Upper lobe of right lung (tissue), 1 donor: ENCODE results near the gene DCUN1D3. TPM values are rescaled to one million over a fixed set of nuclear protein-coding genes. Genes with fewer than 3 reads are reported as not detected.

Experiments
- ATAC-seq: fragments of 200-7000 bp; cut with Tn5 transposase; one replicate; pipeline ENCODE4 v1.9.1; 2020; ENCODE audit warnings: mild to moderate bottlenecking, moderate library complexity
- DNase-seq: peaks from one replicate; pipeline ENCODE4 v3.0.0-alpha.2; 2020
- H3K27ac ChIP-seq: fragments of 200-600 bp; one replicate; pipeline ENCODE4 v1.8.0; 2022
- H3K27me3 ChIP-seq: fragments of 200-600 bp; one replicate; pipeline ENCODE4 v1.8.0; 2022; ENCODE audit warnings: mild to moderate bottlenecking
- H3K36me3 ChIP-seq: fragments of 200-600 bp; one replicate; pipeline ENCODE4 v1.8.0; 2022
- H3K4me1 ChIP-seq: fragments of 200-600 bp; one replicate; pipeline ENCODE4 v1.8.0; 2022
- H3K4me3 ChIP-seq: fragments of 200-600 bp; one replicate; pipeline ENCODE4 v1.8.0; 2022; ENCODE audit warnings: mild to moderate bottlenecking
- H3K9me3 ChIP-seq: fragments of 200-600 bp; one replicate; pipeline ENCODE4 v1.8.0; 2022
- CTCF ChIP-seq: fragments of 200-600 bp; IDR thresholded peaks from one replicate; pipeline ENCODE4 v1.8.0; 2022; ENCODE audit warnings: antibody characterized with exemption
- intact Hi-C: fragments of 100-400 bp; cut with DNase I; formaldehyde crosslinking; loops from one replicate; pipeline ENCODE4 v1.11.0; 2022
- total RNA-seq: library from RNA; stranded (reverse); fragmentation: NEBNext Ultra II Directional; extraction: Animal tissue kit (Norgen Biotek cat#: 25700); gene quantifications from one replicate; pipeline ENCODE4 v1.2.1, GENCODE V29; 2021
- donor health status: DM: no; HTN: yes; CAD: no; lungs with severe emphysema.

DCUN1D3 gene
- total RNA-seq, 1 donor from 2014 or later: 28.7 TPM

GRCh38 chr16:20860361-20860760, 39.8 kb downstream of the DCUN1D3 start:
- intact Hi-C loops: no loop called here
- Histone ChIP-seq H3K4me3 (no peak overlapping the region), H3K27me3 (no peaks in the 10 kb centered on the region), H3K27ac (no peak overlapping the region), H3K9me3 (no peaks in the 10 kb centered on the region), H3K4me1 (peaks cover 22% of the 10 kb centered on the region), H3K36me3 (peaks cover 34% of the 10 kb centered on the region)
- DNase-seq (no peak), ATAC-seq (no peak)
- no peak for TF ChIP-seq CTCF

- Histone ChIP-seq H3K27ac (no peak overlapping the region), H3K4me1 (peaks cover 15% of the 10 kb centered on the region), H3K9me3 (no peaks in the 10 kb centered on the region), H3K4me3 (no peak overlapping the region), H3K36me3 (peaks cover 34% of the 10 kb centered on the region), H3K27me3 (no peaks in the 10 kb centered on the region)
- DNase-seq (no peak), ATAC-seq (no peak)
- intact Hi-C loops: no loop called here
- no peak for TF ChIP-seq CTCF
Observed at GRCh38 chr16:20859699-20860098, 40.5 kb downstream of the DCUN1D3 start.

- Histone ChIP-seq H3K36me3 (peaks cover 34% of the 10 kb centered on the region), H3K27me3 (no peaks in the 10 kb centered on the region), H3K27ac (no peak overlapping the region), H3K4me3 (no peak overlapping the region), H3K9me3 (no peaks in the 10 kb centered on the region), H3K4me1 (peaks cover 20% of the 10 kb centered on the region)
- ATAC-seq (no peak), DNase-seq (no peak)
- intact Hi-C loops: no loop called here
- no peak for TF ChIP-seq CTCF
Observed at GRCh38 chr16:20859229-20859628, 40.9 kb downstream of the DCUN1D3 start.

GRCh38 chr16:20857281-20857680, 42.9 kb downstream of the DCUN1D3 start:
- TF ChIP-seq CTCF: no peak
- Histone ChIP-seq H3K27me3 (no peaks in the 10 kb centered on the region), H3K4me3 (no peak overlapping the region), H3K4me1 (peaks cover 39% of the 10 kb centered on the region), H3K9me3 (no peaks in the 10 kb centered on the region), H3K36me3 (peaks cover 33% of the 10 kb centered on the region), H3K27ac (no peak overlapping the region)
- no peak for DNase-seq
- ATAC-seq: no peak
- intact Hi-C loops: no loop called here

GRCh38 chr16:20854963-20855362, 45.2 kb downstream of the DCUN1D3 start:
- Histone ChIP-seq H3K4me3 (no peak overlapping the region), H3K36me3 (peaks cover 10% of the 10 kb centered on the region), H3K27me3 (no peaks in the 10 kb centered on the region), H3K27ac (no peak overlapping the region), H3K9me3 (no peaks in the 10 kb centered on the region), H3K4me1 (peaks cover 62% of the 10 kb centered on the region)
- DNase-seq (no peak), ATAC-seq (no peak)
- TF ChIP-seq CTCF: no peak
- intact Hi-C loops: no loop called here

- no peak for TF ChIP-seq CTCF
- no peak for DNase-seq
- intact Hi-C loops: no loop called here
- peaks cover 2% of the 10 kb centered on the region for H3K36me3 ChIP-seq
- no peak overlapping the region for H3K4me3 ChIP-seq
- no peaks in the 10 kb centered on the region for H3K27me3 ChIP-seq
- ATAC-seq: no peak
- no peaks in the 10 kb centered on the region for H3K9me3 ChIP-seq
- H3K27ac ChIP-seq: no peak overlapping the region
- peaks cover 61% of the 10 kb centered on the region for H3K4me1 ChIP-seq
Observed at GRCh38 chr16:20853981-20854620, 46.1 kb downstream of the DCUN1D3 start.
